GM12878 (cell line): ENCODE data around the gene RBM12.

ENCODE experiments used
- EP300 ChIP-seq, 2 experiments: fragments of 150-350 bp in 1 of 2; IDR thresholded peaks; 2 replicates each; pipeline ENCODE4 v1.6.1; 2011 to 2012; ENCODE audit warnings: low read depth in 2 of 2, low read length in 2 of 2, borderline replicate concordance in 1 of 2, improper control_type of control experiment in 1 of 2, inconsistent platforms in 1 of 2; ENCODE audit not compliant: control insufficient read depth in 1 of 2
- EZH2 ChIP-seq: IDR thresholded peaks from 2 replicates; pipeline ENCODE4 v1.6.1; 2012; ENCODE audit warnings: low read depth, mild to moderate bottlenecking, control low read depth, inconsistent platforms, low read length, borderline replicate concordance; ENCODE audit not compliant: control insufficient read depth
- POLR2A ChIP-seq: IDR thresholded peaks from 2 replicates; pipeline ENCODE4 v1.6.1; 2011; ENCODE audit warnings: low read depth, mild to moderate bottlenecking, low read length
- TF ChIP-seq, protein P1 (sequence below), 3 experiments: IDR thresholded peaks in 2 of 3; conservative IDR thresholded peaks in 1 of 3; 2 replicates each; pipeline ENCODE4 v1.5.1; 2011; ENCODE audit warnings: low read depth in 3 of 3, low read length in 3 of 3, mild to moderate bottlenecking in 3 of 3, control low read depth in 2 of 3, moderate library complexity in 2 of 3, inconsistent platforms in 1 of 3, mixed read lengths in 1 of 3; ENCODE audit not compliant: control insufficient read depth in 2 of 3, insufficient read depth in 1 of 3; ENCODE audit errors: extremely low read depth in 1 of 3
- TF ChIP-seq, protein P2 (sequence below): fragments of 450-650 bp; IDR thresholded peaks from 2 replicates; pipeline ENCODE4 v1.6.1; 2017; ENCODE audit warnings: low read depth, mild to moderate bottlenecking, moderate library complexity
- TF ChIP-seq, protein P3 (sequence below): fragments of 450-650 bp; formaldehyde crosslinking; IDR thresholded peaks from 2 replicates; pipeline ENCODE4 v1.4.0; 2020; ENCODE audit warnings: mild to moderate bottlenecking, moderate library complexity

GRCh38 chr20:35662551-35662950 is 2.1 kb downstream of the RBM12 start:
- TF ChIP-seq EZH2: no peak
- TF ChIP-seq, protein P1, sequence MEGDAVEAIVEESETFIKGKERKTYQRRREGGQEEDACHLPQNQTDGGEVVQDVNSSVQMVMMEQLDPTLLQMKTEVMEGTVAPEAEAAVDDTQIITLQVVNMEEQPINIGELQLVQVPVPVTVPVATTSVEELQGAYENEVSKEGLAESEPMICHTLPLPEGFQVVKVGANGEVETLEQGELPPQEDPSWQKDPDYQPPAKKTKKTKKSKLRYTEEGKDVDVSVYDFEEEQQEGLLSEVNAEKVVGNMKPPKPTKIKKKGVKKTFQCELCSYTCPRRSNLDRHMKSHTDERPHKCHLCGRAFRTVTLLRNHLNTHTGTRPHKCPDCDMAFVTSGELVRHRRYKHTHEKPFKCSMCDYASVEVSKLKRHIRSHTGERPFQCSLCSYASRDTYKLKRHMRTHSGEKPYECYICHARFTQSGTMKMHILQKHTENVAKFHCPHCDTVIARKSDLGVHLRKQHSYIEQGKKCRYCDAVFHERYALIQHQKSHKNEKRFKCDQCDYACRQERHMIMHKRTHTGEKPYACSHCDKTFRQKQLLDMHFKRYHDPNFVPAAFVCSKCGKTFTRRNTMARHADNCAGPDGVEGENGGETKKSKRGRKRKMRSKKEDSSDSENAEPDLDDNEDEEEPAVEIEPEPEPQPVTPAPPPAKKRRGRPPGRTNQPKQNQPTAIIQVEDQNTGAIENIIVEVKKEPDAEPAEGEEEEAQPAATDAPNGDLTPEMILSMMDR (IDR thresholded peaks at IDR 0.05 in 2 of 3, conservative IDR thresholded peaks at IDR 0.05 in 1 of 3; ENCODE audit: control insufficient read depth in 2 of 3, extremely low read depth in 1 of 3, insufficient read depth in 1 of 3, low read depth in 3 of 3, low read length in 3 of 3): no peak
- TF ChIP-seq, protein P2, sequence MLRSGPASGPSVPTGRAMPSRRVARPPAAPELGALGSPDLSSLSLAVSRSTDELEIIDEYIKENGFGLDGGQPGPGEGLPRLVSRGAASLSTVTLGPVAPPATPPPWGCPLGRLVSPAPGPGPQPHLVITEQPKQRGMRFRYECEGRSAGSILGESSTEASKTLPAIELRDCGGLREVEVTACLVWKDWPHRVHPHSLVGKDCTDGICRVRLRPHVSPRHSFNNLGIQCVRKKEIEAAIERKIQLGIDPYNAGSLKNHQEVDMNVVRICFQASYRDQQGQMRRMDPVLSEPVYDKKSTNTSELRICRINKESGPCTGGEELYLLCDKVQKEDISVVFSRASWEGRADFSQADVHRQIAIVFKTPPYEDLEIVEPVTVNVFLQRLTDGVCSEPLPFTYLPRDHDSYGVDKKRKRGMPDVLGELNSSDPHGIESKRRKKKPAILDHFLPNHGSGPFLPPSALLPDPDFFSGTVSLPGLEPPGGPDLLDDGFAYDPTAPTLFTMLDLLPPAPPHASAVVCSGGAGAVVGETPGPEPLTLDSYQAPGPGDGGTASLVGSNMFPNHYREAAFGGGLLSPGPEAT: no peak
- TF ChIP-seq, protein P3, sequence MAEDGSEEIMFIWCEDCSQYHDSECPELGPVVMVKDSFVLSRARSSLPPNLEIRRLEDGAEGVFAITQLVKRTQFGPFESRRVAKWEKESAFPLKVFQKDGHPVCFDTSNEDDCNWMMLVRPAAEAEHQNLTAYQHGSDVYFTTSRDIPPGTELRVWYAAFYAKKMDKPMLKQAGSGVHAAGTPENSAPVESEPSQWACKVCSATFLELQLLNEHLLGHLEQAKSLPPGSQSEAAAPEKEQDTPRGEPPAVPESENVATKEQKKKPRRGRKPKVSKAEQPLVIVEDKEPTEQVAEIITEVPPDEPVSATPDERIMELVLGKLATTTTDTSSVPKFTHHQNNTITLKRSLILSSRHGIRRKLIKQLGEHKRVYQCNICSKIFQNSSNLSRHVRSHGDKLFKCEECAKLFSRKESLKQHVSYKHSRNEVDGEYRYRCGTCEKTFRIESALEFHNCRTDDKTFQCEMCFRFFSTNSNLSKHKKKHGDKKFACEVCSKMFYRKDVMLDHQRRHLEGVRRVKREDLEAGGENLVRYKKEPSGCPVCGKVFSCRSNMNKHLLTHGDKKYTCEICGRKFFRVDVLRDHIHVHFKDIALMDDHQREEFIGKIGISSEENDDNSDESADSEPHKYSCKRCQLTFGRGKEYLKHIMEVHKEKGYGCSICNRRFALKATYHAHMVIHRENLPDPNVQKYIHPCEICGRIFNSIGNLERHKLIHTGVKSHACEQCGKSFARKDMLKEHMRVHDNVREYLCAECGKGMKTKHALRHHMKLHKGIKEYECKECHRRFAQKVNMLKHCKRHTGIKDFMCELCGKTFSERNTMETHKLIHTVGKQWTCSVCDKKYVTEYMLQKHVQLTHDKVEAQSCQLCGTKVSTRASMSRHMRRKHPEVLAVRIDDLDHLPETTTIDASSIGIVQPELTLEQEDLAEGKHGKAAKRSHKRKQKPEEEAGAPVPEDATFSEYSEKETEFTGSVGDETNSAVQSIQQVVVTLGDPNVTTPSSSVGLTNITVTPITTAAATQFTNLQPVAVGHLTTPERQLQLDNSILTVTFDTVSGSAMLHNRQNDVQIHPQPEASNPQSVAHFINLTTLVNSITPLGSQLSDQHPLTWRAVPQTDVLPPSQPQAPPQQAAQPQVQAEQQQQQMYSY (CRISPR knock-in tag): no peak
- no peak for TF ChIP-seq EP300 (IDR thresholded peaks at IDR 0.05; ENCODE audit: borderline replicate concordance in 1 of 2, control insufficient read depth in 1 of 2, low read depth in 2 of 2, low read length in 2 of 2)
- TF ChIP-seq POLR2A: no peak
